Esophagus muscularis mucosa (tissue), 3 donors: ENCODE measurements around the gene TADA3.

Experiments
- CTCF ChIP-seq, 3 experiments: fragments of 200-600 bp in 2 of 3; fragments of 450-650 bp in 1 of 3; sonication (generic) in 2 of 3; IDR thresholded peaks; one replicate each; pipeline ENCODE4 v1.5.1; 2017 to 2019; ENCODE audit warnings: antibody characterized with exemption in 3 of 3, mild to moderate bottlenecking in 2 of 3, moderate library complexity in 1 of 3
- POLR2A ChIP-seq: fragments of 450-650 bp; IDR thresholded peaks from one replicate; pipeline ENCODE4 v1.6.1; 2017; ENCODE audit warnings: antibody characterized with exemption, moderate library complexity, mild to moderate bottlenecking, low read depth
- POLR2AphosphoS5 ChIP-seq, 2 donors: sonication (generic); formaldehyde crosslinking; IDR thresholded peaks; one replicate each; pipeline ENCODE4 v1.6.1; 2017; ENCODE audit warnings: antibody characterized with exemption in 2 of 2

GRCh38 chr3:9732080-9732739 is 60.1 kb downstream of the TADA3 start:
- TF ChIP-seq CTCF (IDR thresholded peaks at IDR 0.05) = no peak
- no peak for TF ChIP-seq POLR2A
- no peak for TF ChIP-seq POLR2AphosphoS5 (IDR thresholded peaks at IDR 0.05)
